Psoas muscle (tissue), 8 donors: Measurements from ENCODE around the gene CELF6. TPM values are rescaled to one million over a fixed set of nuclear protein-coding genes. Genes with fewer than 3 reads are reported as not detected.

Experiments used
- ATAC-seq, 4 donors: fragments of 200-7000 bp; cut with Tn5 transposase; one replicate each; pipeline ENCODE4 v1.9.1; 2020; ENCODE audit warnings: moderate library complexity in 3 of 4, mild to moderate bottlenecking in 2 of 4
- DNase-seq, 2 donors: peaks; one replicate each; pipeline ENCODE4 v3.0.0-alpha.2; 2020
- H3K27ac ChIP-seq: fragments of 200-600 bp; one replicate; pipeline ENCODE4 v1.8.0; 2022
- H3K27me3 ChIP-seq, 3 donors: fragments of 200-600 bp in 1 of 3; one replicate each; pipeline versions ENCODE4 v1.6.1 to v1.8.0; 2013 to 2022; ENCODE audit warnings: low read length in 2 of 3, mild to moderate bottlenecking in 2 of 3, moderate library complexity in 1 of 3; ENCODE audit not compliant: insufficient read depth in 3 of 3
- H3K36me3 ChIP-seq, 2 donors: fragments of 200-600 bp in 1 of 2; one replicate each; pipeline versions ENCODE4 v1.6.1 to v1.8.0; 2013 to 2022; ENCODE audit warnings: low read depth in 1 of 2, mild to moderate bottlenecking in 1 of 2, moderate library complexity in 1 of 2; ENCODE audit not compliant: insufficient read depth in 1 of 2
- H3K4me1 ChIP-seq: fragments of 200-600 bp; one replicate; pipeline ENCODE4 v1.8.0; 2022
- H3K4me3 ChIP-seq: fragments of 200-600 bp; one replicate; pipeline ENCODE4 v1.8.0; 2022; ENCODE audit warnings: mild to moderate bottlenecking
- H3K9me3 ChIP-seq: fragments of 200-600 bp; one replicate; pipeline ENCODE4 v1.8.0; 2022
- WGBS, 3 donors: extraction: QIAGEN DNeasy Blood & Tissue Kit; methylation state at CpG; one replicate each; pipeline versions ENCODE4 v1.1.6 to v1.1.7; 2013; 5-methylcytosine and 5-hydroxymethylcytosine counted together
- intact Hi-C, 2 donors: fragments of 100-400 bp; cut with DNase I; formaldehyde crosslinking; loops; one replicate each; pipeline versions ENCODE4 v1.11.0 to v1.14.2; 2022
- polyA plus RNA-seq, 3 donors: library from polyadenylated mRNA; stranded (reverse); fragments of 200-250 nt; gene quantifications; one replicate each; pipeline ENCODE4 v1.2.3, GENCODE V29; 2013
- total RNA-seq, 4 donors: library from RNA; stranded (reverse); fragmentation: NEBNext Ultra II Directional in 2 of 4; extraction: Animal tissue kit (Norgen Biotek cat#: 25700) in 2 of 4; gene quantifications; one replicate each; pipeline versions ENCODE4 v1.2.1 to v1.2.4, GENCODE V29; 2021 to 2023
- TF ChIP-seq, protein P1 (sequence below): fragments of 200-600 bp; IDR thresholded peaks from one replicate; pipeline ENCODE4 v1.8.0; 2022; ENCODE audit warnings: antibody characterized with exemption
- donor health status: healthy with polysubstance abuse.
- donor health status: DM: no; HTN: no; CAD: no; lungs with moderate emphysema.
- donor health status: Bipolar disorder and iron deficiency.
- donor health status: healthy.
- donor health status: DM: yes; HTN: yes; CAD: no.
- donor health status: DM: no; HTN: no; CAD: no.
- donor health status: DM: no; HTN: no; CAD: no.
- donor health status: DM: yes; HTN: yes; CAD: no.

The CELF6 gene
- total and polyA plus RNA-seq, 7 donors, result 0.13 to 0.81 (median 0.20) TPM

DNA sequence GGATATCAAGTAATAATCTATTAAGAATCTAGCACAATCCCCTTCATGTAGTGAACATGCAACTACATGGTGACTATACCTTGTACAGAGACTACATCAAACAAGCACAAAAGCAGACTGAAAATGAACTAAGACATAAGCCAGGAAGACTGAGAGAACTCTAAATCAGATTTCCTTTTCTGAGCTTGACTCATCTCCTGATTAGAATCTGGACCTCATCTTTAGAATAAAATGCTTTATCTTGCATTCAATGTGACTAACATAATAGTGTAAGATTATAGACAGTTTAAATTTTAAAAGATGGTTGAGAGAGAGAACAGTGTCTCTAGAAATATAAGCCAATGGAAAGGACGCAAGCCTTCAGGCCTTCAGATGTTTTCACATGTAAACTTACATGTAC, 71.4 kb downstream of the CELF6 start:
- no peak overlapping the region for H3K27ac ChIP-seq
- no peak for ATAC-seq
- H3K36me3 ChIP-seq, result peaks cover 18 to 100% of the 10 kb centered on the region in 2 donors

DNA sequence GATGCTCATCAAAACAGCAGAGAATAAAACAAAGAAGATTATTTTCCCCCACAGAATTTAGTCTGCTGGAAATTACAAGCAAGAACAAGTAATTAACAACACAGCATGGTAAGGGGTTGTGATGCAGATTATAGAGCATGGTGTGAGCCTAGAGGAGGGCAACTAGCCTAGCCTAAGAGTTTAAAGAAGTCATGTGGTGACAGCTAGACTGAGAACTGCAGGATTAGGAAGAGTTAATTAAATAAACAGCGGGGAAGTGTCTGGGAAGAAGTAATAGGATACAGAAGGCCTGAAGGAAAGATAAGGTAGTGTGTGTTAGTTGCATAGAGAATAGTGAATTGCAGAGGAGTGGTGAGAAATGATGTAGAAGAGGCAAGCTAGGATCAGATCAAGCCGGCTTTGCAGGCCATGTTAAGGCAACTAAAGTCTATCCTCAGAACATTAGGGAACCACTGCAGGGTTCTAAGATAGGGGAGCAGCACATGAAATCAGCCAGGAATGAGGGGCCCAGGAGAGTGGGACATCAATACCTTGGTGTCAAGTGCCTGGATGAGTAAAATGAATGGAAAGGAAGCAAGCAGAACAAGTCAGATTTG, 77.1 kb downstream of the CELF6 start:
- H3K27me3 ChIP-seq, result no peaks in the 10 kb centered on the region
- DNase-seq, result no peak
- no peak overlapping the region for H3K27ac ChIP-seq
- no peaks in the 10 kb centered on the region for H3K9me3 ChIP-seq
- TF ChIP-seq, protein P1, sequence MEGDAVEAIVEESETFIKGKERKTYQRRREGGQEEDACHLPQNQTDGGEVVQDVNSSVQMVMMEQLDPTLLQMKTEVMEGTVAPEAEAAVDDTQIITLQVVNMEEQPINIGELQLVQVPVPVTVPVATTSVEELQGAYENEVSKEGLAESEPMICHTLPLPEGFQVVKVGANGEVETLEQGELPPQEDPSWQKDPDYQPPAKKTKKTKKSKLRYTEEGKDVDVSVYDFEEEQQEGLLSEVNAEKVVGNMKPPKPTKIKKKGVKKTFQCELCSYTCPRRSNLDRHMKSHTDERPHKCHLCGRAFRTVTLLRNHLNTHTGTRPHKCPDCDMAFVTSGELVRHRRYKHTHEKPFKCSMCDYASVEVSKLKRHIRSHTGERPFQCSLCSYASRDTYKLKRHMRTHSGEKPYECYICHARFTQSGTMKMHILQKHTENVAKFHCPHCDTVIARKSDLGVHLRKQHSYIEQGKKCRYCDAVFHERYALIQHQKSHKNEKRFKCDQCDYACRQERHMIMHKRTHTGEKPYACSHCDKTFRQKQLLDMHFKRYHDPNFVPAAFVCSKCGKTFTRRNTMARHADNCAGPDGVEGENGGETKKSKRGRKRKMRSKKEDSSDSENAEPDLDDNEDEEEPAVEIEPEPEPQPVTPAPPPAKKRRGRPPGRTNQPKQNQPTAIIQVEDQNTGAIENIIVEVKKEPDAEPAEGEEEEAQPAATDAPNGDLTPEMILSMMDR, result no peak
- peaks cover 16 to 96% of the 10 kb centered on the region in 2 donors for H3K36me3 ChIP-seq
- ATAC-seq, result no peak
- no peak overlapping the region for H3K4me3 ChIP-seq
- intact Hi-C loops, result no loop called here
- WGBS, 3 donors, result 51 to 58% (median 57%) methylated on average over 2 of the region's 2 CpGs
- H3K4me1 ChIP-seq, result peaks cover under 1% of the 10 kb centered on the region

More for the DNA sequence above, 71.4 kb downstream of the CELF6 start:
- no peak for DNase-seq
- Histone ChIP-seq H3K4me3 (no peak overlapping the region), H3K4me1 (no peaks in the 10 kb centered on the region), H3K9me3 (no peaks in the 10 kb centered on the region), H3K27me3 (no peaks in the 10 kb centered on the region)
- TF ChIP-seq, protein P1, result no peak
- WGBS, 3 donors, result 97 to 100% (median 98%) methylated on average over 1 of the region's 1 CpG
- intact Hi-C loops, result no loop called here

DNA sequence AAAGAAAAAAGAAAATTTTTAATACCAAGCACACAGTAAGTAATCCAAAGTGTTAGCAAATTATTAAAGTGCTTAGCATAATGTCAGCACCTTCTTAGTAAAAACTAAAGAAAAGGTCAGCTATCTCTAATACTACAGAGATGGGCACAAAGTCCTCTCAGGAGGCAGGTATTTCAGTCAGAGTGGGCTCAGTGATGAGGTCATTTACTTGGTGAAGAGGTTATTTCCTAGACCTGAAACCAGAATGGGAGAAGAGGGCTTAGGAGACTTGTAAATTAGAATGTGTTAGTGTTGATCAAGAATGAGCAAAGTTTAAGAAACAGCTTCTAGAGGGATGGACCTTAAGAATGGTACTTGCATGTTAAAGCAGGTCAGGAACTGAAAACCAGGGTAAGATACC, 80.3 kb downstream of the CELF6 start:
- H3K27ac ChIP-seq, result no peak overlapping the region
- no peaks in the 10 kb centered on the region for H3K9me3 ChIP-seq
- TF ChIP-seq, protein P1, result no peak
- DNase-seq (no peak), ATAC-seq (no peak)
- peaks cover 13% of the 10 kb centered on the region for H3K4me1 ChIP-seq
- H3K36me3 ChIP-seq, result peaks cover 16 to 64% of the 10 kb centered on the region in 2 donors
- H3K4me3 ChIP-seq, result no peak overlapping the region
- no peaks in the 10 kb centered on the region for H3K27me3 ChIP-seq
- intact Hi-C loops, result no loop called here

DNA sequence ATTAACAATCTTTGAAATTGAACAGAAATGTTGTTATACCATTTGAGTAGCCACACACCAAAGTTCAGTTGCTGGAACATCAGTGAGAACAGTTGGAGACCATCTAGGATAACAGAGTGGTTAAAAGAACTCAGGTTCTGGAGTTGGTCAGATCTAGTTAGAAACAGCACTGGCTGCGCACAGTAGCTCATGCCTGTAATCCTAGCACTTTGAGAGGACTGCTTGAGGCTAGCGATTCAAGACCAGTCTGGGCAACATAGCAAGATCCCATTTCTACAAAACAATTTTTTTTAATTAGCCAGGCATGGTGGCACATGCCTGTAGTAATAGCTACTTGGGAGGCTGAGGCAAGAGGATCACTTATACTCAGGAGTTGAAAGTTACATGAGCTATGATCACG, 81.4 kb downstream of the CELF6 start:
- intact Hi-C loops, result no loop called here
- DNase-seq, result no peak
- TF ChIP-seq, protein P1, result no peak
- no peak overlapping the region for H3K4me3 ChIP-seq
- WGBS, 3 donors, result 95 to 99% (median 99%) methylated on average over 3 of the region's 3 CpGs
- H3K27ac ChIP-seq, result no peak overlapping the region
- H3K9me3 ChIP-seq, result no peaks in the 10 kb centered on the region
- ATAC-seq, result no peak
- peaks cover 13% of the 10 kb centered on the region for H3K4me1 ChIP-seq
- H3K27me3 ChIP-seq, result no peaks in the 10 kb centered on the region
- H3K36me3 ChIP-seq, result peaks cover 12 to 54% of the 10 kb centered on the region in 2 donors

DNA sequence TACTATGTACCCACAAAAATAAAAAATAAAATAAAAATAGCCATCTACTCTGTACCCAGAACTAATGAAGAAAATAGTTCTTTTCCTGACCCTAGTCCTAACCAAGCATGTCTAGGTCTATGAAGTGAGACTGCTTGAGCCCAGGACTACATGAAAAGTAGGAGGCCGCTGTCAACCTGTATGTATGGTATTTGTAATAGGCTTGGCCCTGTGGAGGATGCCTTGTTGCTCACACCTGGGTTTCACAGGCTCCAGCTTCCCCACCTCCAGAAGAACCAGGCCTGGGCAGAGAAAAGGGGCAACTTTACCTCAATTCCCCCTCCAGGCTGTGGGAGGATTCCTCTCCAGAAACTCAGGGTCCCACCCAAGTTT, 82.1 kb downstream of the CELF6 start:
- H3K9me3 ChIP-seq, result no peaks in the 10 kb centered on the region
- no peak overlapping the region for H3K4me3 ChIP-seq
- TF ChIP-seq, protein P1, result no peak
- H3K27ac ChIP-seq, result peak overlapping the region; percentile 58
- ATAC-seq (peak in 1 of 4 donors; percentile 32), DNase-seq (no peak)
- H3K4me1 ChIP-seq, result peaks cover 13% of the 10 kb centered on the region
- H3K36me3 ChIP-seq, result peaks cover 12 to 46% of the 10 kb centered on the region in 2 donors
- WGBS, 3 donors, result 92 to 96% (median 94%) methylated on average over 1 of the region's 1 CpG
- no peaks in the 10 kb centered on the region for H3K27me3 ChIP-seq
- intact Hi-C loops, result no loop called here
